Neural progenitor cell (in vitro differentiated cells): ENCODE data around the gene ANKS3. TPM values are rescaled to one million over a fixed set of nuclear protein-coding genes. Genes with fewer than 3 reads are reported as not detected.

Experiments
- DNase-seq: peaks from one replicate; pipeline ENCODE4 v3.0.0-alpha.2; 2016; ENCODE audit warnings: low spot score
- H2AFZ ChIP-seq: fragments of 200-600 bp; sonication (generic); replicated peaks from 2 replicates; pipeline ENCODE4 v1.6.1; 2016; ENCODE audit warnings: antibody characterized with exemption
- H3F3A ChIP-seq: fragments of 200-600 bp; sonication (generic); 2 replicates; pipeline ENCODE4 v1.6.1; 2016; ENCODE audit warnings: antibody characterized with exemption, low read depth
- H3K27ac ChIP-seq: fragments of 200-600 bp; sonication (generic); 2 replicates; pipeline ENCODE4 v1.5.1; 2016; ENCODE audit warnings: mild to moderate bottlenecking
- H3K27me3 ChIP-seq: fragments of 200-600 bp; sonication (generic); 2 replicates; pipeline ENCODE4 v1.6.1; 2016; ENCODE audit warnings: mild to moderate bottlenecking, moderate library complexity
- H3K36me3 ChIP-seq: fragments of 200-600 bp; sonication (generic); 2 replicates; pipeline ENCODE4 v1.5.1; 2016
- H3K4me1 ChIP-seq: fragments of 200-600 bp; sonication (generic); 2 replicates; pipeline ENCODE4 v1.6.1; 2016; ENCODE audit warnings: mixed run types
- H3K4me2 ChIP-seq: fragments of 200-600 bp; sonication (generic); 2 replicates; pipeline ENCODE4 v1.6.1; 2016
- H3K4me3 ChIP-seq: fragments of 200-600 bp; sonication (generic); 2 replicates; pipeline ENCODE4 v1.5.1; 2016
- H3K79me2 ChIP-seq: fragments of 200-600 bp; sonication (generic); 2 replicates; pipeline ENCODE4 v1.6.1; 2016; ENCODE audit warnings: low read depth
- H3K9ac ChIP-seq: fragments of 200-600 bp; sonication (generic); 2 replicates; pipeline ENCODE4 v1.6.1; 2016
- H3K9me3 ChIP-seq: fragments of 200-600 bp; sonication (generic); 2 replicates; pipeline ENCODE4 v1.5.1; 2016; ENCODE audit warnings: low read depth
- H4K20me1 ChIP-seq: fragments of 200-600 bp; sonication (generic); 2 replicates; pipeline ENCODE4 v1.6.1; 2016; ENCODE audit warnings: low read depth
- H3K27ac Mint-ChIP-seq: 3 replicates; pipeline ENCODE4 v1.8.0; 2021; ENCODE audit warnings: mixed read lengths
- H3K27me3 Mint-ChIP-seq: 2 replicates; pipeline ENCODE4 v1.8.0; 2022; ENCODE audit warnings: low read depth, mild to moderate bottlenecking, inconsistent platforms, moderate library complexity, mixed read lengths; ENCODE audit not compliant: insufficient read depth
- H3K36me3 Mint-ChIP-seq: 3 replicates; pipeline ENCODE4 v1.8.0; 2021; ENCODE audit warnings: mixed read lengths
- H3K4me1 Mint-ChIP-seq: 3 replicates; pipeline ENCODE4 v1.8.0; 2021; ENCODE audit warnings: mixed read lengths
- H3K4me3 Mint-ChIP-seq: 3 replicates; pipeline ENCODE4 v1.8.0; 2021; ENCODE audit warnings: mild to moderate bottlenecking, moderate library complexity, mixed read lengths
- H3K9me3 Mint-ChIP-seq: 3 replicates; pipeline ENCODE4 v1.8.0; 2020; ENCODE audit warnings: mixed read lengths
- EZH2 ChIP-seq: fragments of 200-600 bp; sonication (generic); IDR thresholded peaks from 2 replicates; pipeline ENCODE4 v1.6.1; 2017; ENCODE audit warnings: antibody characterized with exemption, mild to moderate bottlenecking, moderate library complexity
- EZH2phosphoT487 ChIP-seq: fragments of 200-600 bp; sonication (generic); IDR thresholded peaks from 2 replicates; pipeline ENCODE4 v1.6.1; 2017; ENCODE audit warnings: antibody characterized with exemption
- total RNA-seq: library from RNA; depleted of rRNA; stranded (reverse); fragments of >200 nt; gene quantifications from 2 replicates; pipeline ENCODE4 v1.2.3, GENCODE V29; 2015; ENCODE audit warnings: low replicate concordance
- TF ChIP-seq, protein P1 (sequence below): fragments of 200-600 bp; sonication (generic); IDR thresholded peaks from 2 replicates; pipeline ENCODE4 v1.5.1; 2017; ENCODE audit warnings: antibody characterized with exemption, mild to moderate bottlenecking

ANKS3 gene
- total RNA-seq, 1 donor from 2014 or later = 20.6 TPM

DNA sequence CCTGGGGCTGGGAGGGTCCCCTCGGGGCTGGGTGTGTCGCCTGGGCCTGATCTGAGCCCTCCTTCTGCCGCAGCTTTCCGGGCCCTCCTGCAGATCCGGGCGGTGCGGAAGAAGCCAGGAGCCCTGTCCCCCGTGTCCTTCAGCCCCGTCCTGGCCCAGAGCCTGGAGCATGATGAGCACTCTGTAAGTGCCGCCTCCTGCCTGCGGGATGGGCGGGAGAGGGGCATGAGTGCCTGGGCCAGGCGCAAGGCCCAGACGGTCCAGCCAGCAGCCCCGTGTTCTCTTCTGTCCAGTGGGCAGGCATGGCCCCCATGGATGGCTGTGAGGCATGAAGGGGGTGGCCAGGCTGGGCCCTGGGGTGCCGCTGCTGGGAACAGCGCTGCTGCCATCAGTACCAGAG lies 56.7 kb downstream of the ANKS3 start:
- Mint-ChIP-seq H3K4me1 (no peaks in the 10 kb centered on the region), H3K9me3 (no peaks in the 10 kb centered on the region), H3K27ac (no peak overlapping the region), H3K36me3 (peaks cover 2% of the 10 kb centered on the region), H3K27me3 (peaks cover 2% of the 10 kb centered on the region), H3K4me3 (no peak overlapping the region)
- H3K4me2 ChIP-seq = no peak overlapping the region
- peaks cover 3% of the 10 kb centered on the region for H4K20me1 ChIP-seq
- TF ChIP-seq EZH2 (no peak), EZH2phosphoT487 (no peak)
- TF ChIP-seq, protein P1, sequence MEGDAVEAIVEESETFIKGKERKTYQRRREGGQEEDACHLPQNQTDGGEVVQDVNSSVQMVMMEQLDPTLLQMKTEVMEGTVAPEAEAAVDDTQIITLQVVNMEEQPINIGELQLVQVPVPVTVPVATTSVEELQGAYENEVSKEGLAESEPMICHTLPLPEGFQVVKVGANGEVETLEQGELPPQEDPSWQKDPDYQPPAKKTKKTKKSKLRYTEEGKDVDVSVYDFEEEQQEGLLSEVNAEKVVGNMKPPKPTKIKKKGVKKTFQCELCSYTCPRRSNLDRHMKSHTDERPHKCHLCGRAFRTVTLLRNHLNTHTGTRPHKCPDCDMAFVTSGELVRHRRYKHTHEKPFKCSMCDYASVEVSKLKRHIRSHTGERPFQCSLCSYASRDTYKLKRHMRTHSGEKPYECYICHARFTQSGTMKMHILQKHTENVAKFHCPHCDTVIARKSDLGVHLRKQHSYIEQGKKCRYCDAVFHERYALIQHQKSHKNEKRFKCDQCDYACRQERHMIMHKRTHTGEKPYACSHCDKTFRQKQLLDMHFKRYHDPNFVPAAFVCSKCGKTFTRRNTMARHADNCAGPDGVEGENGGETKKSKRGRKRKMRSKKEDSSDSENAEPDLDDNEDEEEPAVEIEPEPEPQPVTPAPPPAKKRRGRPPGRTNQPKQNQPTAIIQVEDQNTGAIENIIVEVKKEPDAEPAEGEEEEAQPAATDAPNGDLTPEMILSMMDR = no peak
- no peaks in the 10 kb centered on the region for H3F3A ChIP-seq
- H2AFZ ChIP-seq = no peak overlapping the region
- no peaks in the 10 kb centered on the region for H3K9me3 ChIP-seq
- H3K27me3 ChIP-seq = no peaks in the 10 kb centered on the region
- H3K79me2 ChIP-seq = no peaks in the 10 kb centered on the region
- H3K4me3 ChIP-seq = no peak overlapping the region
- DNase-seq = no peak
- H3K36me3 ChIP-seq = no peaks in the 10 kb centered on the region
- no peaks in the 10 kb centered on the region for H3K4me1 ChIP-seq
- no peak overlapping the region for H3K9ac ChIP-seq
- no peak overlapping the region for H3K27ac ChIP-seq

- no peaks in the 10 kb centered on the region for H3K79me2 ChIP-seq
- Mint-ChIP-seq H3K27me3 (peaks cover 2% of the 10 kb centered on the region), H3K4me3 (no peak overlapping the region), H3K9me3 (no peaks in the 10 kb centered on the region), H3K36me3 (peaks cover 3% of the 10 kb centered on the region), H3K4me1 (no peaks in the 10 kb centered on the region), H3K27ac (no peak overlapping the region)
- no peaks in the 10 kb centered on the region for H3K27me3 ChIP-seq
- H3K9ac ChIP-seq = no peak overlapping the region
- H3K4me3 ChIP-seq = no peak overlapping the region
- H3K36me3 ChIP-seq = no peaks in the 10 kb centered on the region
- DNase-seq = no peak
- no peaks in the 10 kb centered on the region for H3K4me1 ChIP-seq
- H3K9me3 ChIP-seq = no peaks in the 10 kb centered on the region
- TF ChIP-seq EZH2 = no peak
- H3K27ac ChIP-seq = no peak overlapping the region
- H3K4me2 ChIP-seq = no peak overlapping the region
- peaks cover 3% of the 10 kb centered on the region for H4K20me1 ChIP-seq
- H3F3A ChIP-seq = no peaks in the 10 kb centered on the region
- no peak overlapping the region for H2AFZ ChIP-seq
These were observed 57.2 kb downstream of the ANKS3 start for GRCh38 chr16:4676831-4677230.

- Mint-ChIP-seq H3K4me1 (no peaks in the 10 kb centered on the region), H3K27ac (peak overlapping the region; percentile 63), H3K9me3 (no peaks in the 10 kb centered on the region), H3K4me3 (no peak overlapping the region), H3K27me3 (peaks cover 2% of the 10 kb centered on the region), H3K36me3 (peaks cover 3% of the 10 kb centered on the region)
- no peaks in the 10 kb centered on the region for H3F3A ChIP-seq
- H4K20me1 ChIP-seq = peaks cover 3% of the 10 kb centered on the region
- H3K27me3 ChIP-seq = no peaks in the 10 kb centered on the region
- H3K4me1 ChIP-seq = no peaks in the 10 kb centered on the region
- TF ChIP-seq EZH2phosphoT487 (no peak), EZH2 (no peak)
- TF ChIP-seq, protein P1 = no peak
- no peaks in the 10 kb centered on the region for H3K36me3 ChIP-seq
- H3K9me3 ChIP-seq = no peaks in the 10 kb centered on the region
- DNase-seq = no peak
- no peak overlapping the region for H2AFZ ChIP-seq
- no peaks in the 10 kb centered on the region for H3K79me2 ChIP-seq
- no peak overlapping the region for H3K4me3 ChIP-seq
- peak overlapping the region; percentile 20 for H3K9ac ChIP-seq
- no peak overlapping the region for H3K27ac ChIP-seq
- H3K4me2 ChIP-seq = no peak overlapping the region
These were observed 57.9 kb downstream of the ANKS3 start for GRCh38 chr16:4675864-4676786.

DNA sequence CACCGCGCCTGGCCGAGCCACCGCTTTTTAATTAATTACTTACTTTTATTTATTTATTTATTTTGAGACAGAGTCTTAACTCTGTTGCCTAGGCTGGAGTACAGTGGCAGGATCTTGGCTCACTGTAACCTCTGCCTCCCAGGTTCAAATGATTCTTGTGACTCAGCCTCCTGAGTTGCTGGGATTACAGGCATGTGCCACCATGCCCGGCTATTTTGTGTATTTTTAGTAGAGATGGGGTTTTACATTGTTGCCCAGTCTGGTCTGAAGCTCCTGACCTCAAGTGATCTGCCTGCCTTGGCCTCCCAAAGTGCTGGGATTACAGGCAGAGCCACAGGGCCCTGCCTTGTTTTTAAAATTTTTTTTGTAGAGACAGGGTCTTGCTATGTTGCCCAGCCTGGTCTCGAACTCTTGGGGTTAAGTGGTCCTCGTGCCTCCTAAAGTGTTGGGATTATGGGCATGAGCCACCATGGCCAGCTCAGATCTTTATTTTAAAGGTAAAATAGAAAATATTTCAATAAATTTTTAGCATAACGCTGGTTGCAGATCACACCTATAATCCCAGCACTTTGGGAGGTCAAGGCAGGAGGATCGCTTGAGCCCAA lies 59.0 kb downstream of the ANKS3 start:
- no peak for DNase-seq
- Histone ChIP-seq H3K27ac (no peak overlapping the region), H3K4me3 (no peak overlapping the region), H4K20me1 (peaks cover 3% of the 10 kb centered on the region), H3K9ac (no peak overlapping the region), H3K4me1 (no peaks in the 10 kb centered on the region), H3F3A (no peaks in the 10 kb centered on the region), H3K27me3 (no peaks in the 10 kb centered on the region), H3K4me2 (no peak overlapping the region), H3K79me2 (no peaks in the 10 kb centered on the region), H3K36me3 (no peaks in the 10 kb centered on the region), H3K9me3 (no peaks in the 10 kb centered on the region), H2AFZ (no peak overlapping the region)
- H3K36me3 Mint-ChIP-seq = peaks cover 3% of the 10 kb centered on the region
- H3K27me3 Mint-ChIP-seq = peaks cover 2% of the 10 kb centered on the region
- H3K27ac Mint-ChIP-seq = no peak overlapping the region
- no peak for TF ChIP-seq EZH2phosphoT487
- no peak for TF ChIP-seq EZH2
- TF ChIP-seq, protein P1 = no peak
- no peaks in the 10 kb centered on the region for H3K4me1 Mint-ChIP-seq
- no peak overlapping the region for H3K4me3 Mint-ChIP-seq
- H3K9me3 Mint-ChIP-seq = no peaks in the 10 kb centered on the region
